ENCODE measurements around the gene CDC6. TPM values are rescaled to one million over a fixed set of nuclear protein-coding genes. Genes with fewer than 3 reads are reported as not detected.

The CDC6 gene
- total and polyA plus RNA-seq, 2 experiments from 2014 or later = 7.7 to 20.1 TPM

GRCh38 chr17:40352779-40353394 lies 65.2 kb downstream of the CDC6 start:
- no peaks in the 10 kb centered on the region for H3K27me3 ChIP-seq
- TF ChIP-seq, protein P1, sequence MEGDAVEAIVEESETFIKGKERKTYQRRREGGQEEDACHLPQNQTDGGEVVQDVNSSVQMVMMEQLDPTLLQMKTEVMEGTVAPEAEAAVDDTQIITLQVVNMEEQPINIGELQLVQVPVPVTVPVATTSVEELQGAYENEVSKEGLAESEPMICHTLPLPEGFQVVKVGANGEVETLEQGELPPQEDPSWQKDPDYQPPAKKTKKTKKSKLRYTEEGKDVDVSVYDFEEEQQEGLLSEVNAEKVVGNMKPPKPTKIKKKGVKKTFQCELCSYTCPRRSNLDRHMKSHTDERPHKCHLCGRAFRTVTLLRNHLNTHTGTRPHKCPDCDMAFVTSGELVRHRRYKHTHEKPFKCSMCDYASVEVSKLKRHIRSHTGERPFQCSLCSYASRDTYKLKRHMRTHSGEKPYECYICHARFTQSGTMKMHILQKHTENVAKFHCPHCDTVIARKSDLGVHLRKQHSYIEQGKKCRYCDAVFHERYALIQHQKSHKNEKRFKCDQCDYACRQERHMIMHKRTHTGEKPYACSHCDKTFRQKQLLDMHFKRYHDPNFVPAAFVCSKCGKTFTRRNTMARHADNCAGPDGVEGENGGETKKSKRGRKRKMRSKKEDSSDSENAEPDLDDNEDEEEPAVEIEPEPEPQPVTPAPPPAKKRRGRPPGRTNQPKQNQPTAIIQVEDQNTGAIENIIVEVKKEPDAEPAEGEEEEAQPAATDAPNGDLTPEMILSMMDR (IDR thresholded peaks at IDR 0.05; ENCODE audit: low read depth, low read length) = no peak
- H3K4me1 ChIP-seq (ENCODE audit: low read depth) = peaks cover 20% of the 10 kb centered on the region
- no peak for DNase-seq (ENCODE audit: low read depth in 1 of 2, low spot score in 1 of 2)
- no peaks in the 10 kb centered on the region for H3K9me3 ChIP-seq (ENCODE audit: low read depth)
- H3K4me3 ChIP-seq = no peak overlapping the region
- peaks cover 12% of the 10 kb centered on the region for H3K36me3 ChIP-seq
- no peak overlapping the region for H3K27ac ChIP-seq

Other genes with a start within 250 kb of the CDC6 start
- gene MED24, start 233.5 kb upstream of the CDC6 start, total RNA-seq = 116 and 125 TPM in 2 replicates
- gene MED24, start 233.5 kb upstream of the CDC6 start, polyA plus RNA-seq = 102 and 121 TPM in 2 replicates
- gene THRA, start 224.9 kb upstream of the CDC6 start, total RNA-seq = 78.1 and 87.0 TPM in 2 replicates
- 58.1 and 65.4 TPM in 2 replicates for gene THRA, start 224.9 kb upstream of the CDC6 start, polyA plus RNA-seq
- 1.2 and 3.7 TPM in 2 replicates for gene NR1D1, start 187.3 kb upstream of the CDC6 start, total RNA-seq
- 1.7 and 4.2 TPM in 2 replicates for gene NR1D1, start 187.3 kb upstream of the CDC6 start, polyA plus RNA-seq
- 96.8 and 104 TPM in 2 replicates for gene MSL1, start 165.9 kb upstream of the CDC6 start, total RNA-seq
- 27.3 and 33.2 TPM in 2 replicates for gene MSL1, start 165.9 kb upstream of the CDC6 start, polyA plus RNA-seq
- gene CASC3, start 147.3 kb upstream of the CDC6 start, total RNA-seq = 32.5 and 49.9 TPM in 2 replicates
- gene CASC3, start 147.3 kb upstream of the CDC6 start, polyA plus RNA-seq = 54.6 and 95.1 TPM in 2 replicates
- 7.1 and 12.2 TPM in 2 replicates for gene RAPGEFL1, start 110.4 kb upstream of the CDC6 start, total RNA-seq
- gene RAPGEFL1, start 110.4 kb upstream of the CDC6 start, polyA plus RNA-seq = 10.1 and 10.6 TPM in 2 replicates
- gene WIPF2, start 68.6 kb upstream of the CDC6 start, total RNA-seq = 7.1 and 9.5 TPM in 2 replicates
- 20.0 and 21.8 TPM in 2 replicates for gene WIPF2, start 68.6 kb upstream of the CDC6 start, polyA plus RNA-seq
- 58.9 and 61.3 TPM in 2 replicates for gene RARA, start 21.3 kb downstream of the CDC6 start, total RNA-seq
- 33.2 and 43.4 TPM in 2 replicates for gene RARA, start 21.3 kb downstream of the CDC6 start, polyA plus RNA-seq
- gene GJD3, start 76.9 kb downstream of the CDC6 start, total RNA-seq = 0.48 and 1.7 TPM in 2 replicates
- 4.6 and 8.6 TPM in 2 replicates for gene GJD3, start 76.9 kb downstream of the CDC6 start, polyA plus RNA-seq
- gene TOP2A, start 130.0 kb downstream of the CDC6 start, total RNA-seq = 11.1 and 127 TPM in 2 replicates
- gene TOP2A, start 130.0 kb downstream of the CDC6 start, polyA plus RNA-seq = 21.7 and 168 TPM in 2 replicates
- 41.7 and 87.4 TPM in 2 replicates for gene IGFBP4, start 155.6 kb downstream of the CDC6 start, total RNA-seq
- gene IGFBP4, start 155.6 kb downstream of the CDC6 start, polyA plus RNA-seq = 109 and 215 TPM in 2 replicates
- gene TNS4, start 213.7 kb downstream of the CDC6 start, total RNA-seq = not detected in 2 replicates
- gene TNS4, start 213.7 kb downstream of the CDC6 start, polyA plus RNA-seq = not detected in 2 replicates

All from cardiac muscle cell (in vitro differentiated cells and primary cell).